Measurements from ENCODE around the gene NKAPL. TPM values are rescaled to one million over a fixed set of nuclear protein-coding genes. Genes with fewer than 3 reads are reported as not detected.

The NKAPL gene
- total and polyA plus RNA-seq, 2 of the 13 experiments (the other 11 are each of a cell fraction or from before 2014, with no cell fraction given), result not detected

DNA sequence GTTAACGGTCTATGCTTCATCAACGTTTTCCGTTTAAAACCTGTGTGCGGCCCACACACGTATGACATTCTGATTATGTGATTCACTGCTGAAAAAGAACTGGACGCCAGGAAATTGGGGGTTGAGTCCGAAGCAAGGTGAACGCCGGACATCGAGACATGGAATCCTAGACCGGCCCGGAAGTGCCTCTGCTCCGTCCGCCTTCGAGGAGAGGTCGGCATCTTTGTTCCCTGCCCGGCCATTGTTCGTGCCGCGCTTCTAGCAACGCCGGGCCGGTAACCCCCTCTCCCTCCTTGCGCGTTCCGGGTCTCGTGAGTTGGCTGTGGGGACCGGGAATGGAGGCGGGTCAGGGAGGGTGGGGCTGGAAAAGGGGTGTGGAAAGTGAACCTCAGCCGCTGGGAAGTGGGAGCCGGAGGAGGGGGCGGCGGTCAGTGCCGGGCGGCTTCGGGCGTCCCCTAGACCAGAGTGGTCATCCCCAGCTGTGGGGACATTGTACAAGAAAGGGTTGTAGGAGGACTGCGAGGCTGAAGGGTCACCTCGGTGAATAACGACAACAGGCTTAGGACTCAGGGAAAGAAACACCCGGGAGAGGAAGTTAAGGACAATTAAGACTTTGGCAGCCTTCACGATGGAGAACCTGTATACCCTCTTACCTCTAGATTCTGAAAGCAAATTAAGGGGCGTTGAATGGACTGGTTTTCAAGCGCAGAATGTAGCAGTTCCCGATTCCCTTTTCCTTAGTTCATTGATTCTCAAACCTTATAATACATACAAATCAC, 33.9 kb upstream of the NKAPL start, which contains the start of gene ZSCAN9 (continued):
- TF ChIP-seq ZNF280B (CRISPR knock-in tag; IDR thresholded peaks at IDR 0.05; ENCODE audit: borderline replicate concordance), result peak; percentile 86
- TF ChIP-seq ZNF296 (CRISPR knock-in tag; conservative IDR thresholded peaks at IDR 0.05), result no peak; the same call in 1 of the 2 replicates
- TF ChIP-seq RFX1 (IDR thresholded peaks at IDR 0.05), result no peak
- TF ChIP-seq, protein P1, sequence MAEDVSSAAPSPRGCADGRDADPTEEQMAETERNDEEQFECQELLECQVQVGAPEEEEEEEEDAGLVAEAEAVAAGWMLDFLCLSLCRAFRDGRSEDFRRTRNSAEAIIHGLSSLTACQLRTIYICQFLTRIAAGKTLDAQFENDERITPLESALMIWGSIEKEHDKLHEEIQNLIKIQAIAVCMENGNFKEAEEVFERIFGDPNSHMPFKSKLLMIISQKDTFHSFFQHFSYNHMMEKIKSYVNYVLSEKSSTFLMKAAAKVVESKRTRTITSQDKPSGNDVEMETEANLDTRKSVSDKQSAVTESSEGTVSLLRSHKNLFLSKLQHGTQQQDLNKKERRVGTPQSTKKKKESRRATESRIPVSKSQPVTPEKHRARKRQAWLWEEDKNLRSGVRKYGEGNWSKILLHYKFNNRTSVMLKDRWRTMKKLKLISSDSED (CRISPR knock-in tag; IDR thresholded peaks at IDR 0.05), result no peak
- TF ChIP-seq, protein P2, sequence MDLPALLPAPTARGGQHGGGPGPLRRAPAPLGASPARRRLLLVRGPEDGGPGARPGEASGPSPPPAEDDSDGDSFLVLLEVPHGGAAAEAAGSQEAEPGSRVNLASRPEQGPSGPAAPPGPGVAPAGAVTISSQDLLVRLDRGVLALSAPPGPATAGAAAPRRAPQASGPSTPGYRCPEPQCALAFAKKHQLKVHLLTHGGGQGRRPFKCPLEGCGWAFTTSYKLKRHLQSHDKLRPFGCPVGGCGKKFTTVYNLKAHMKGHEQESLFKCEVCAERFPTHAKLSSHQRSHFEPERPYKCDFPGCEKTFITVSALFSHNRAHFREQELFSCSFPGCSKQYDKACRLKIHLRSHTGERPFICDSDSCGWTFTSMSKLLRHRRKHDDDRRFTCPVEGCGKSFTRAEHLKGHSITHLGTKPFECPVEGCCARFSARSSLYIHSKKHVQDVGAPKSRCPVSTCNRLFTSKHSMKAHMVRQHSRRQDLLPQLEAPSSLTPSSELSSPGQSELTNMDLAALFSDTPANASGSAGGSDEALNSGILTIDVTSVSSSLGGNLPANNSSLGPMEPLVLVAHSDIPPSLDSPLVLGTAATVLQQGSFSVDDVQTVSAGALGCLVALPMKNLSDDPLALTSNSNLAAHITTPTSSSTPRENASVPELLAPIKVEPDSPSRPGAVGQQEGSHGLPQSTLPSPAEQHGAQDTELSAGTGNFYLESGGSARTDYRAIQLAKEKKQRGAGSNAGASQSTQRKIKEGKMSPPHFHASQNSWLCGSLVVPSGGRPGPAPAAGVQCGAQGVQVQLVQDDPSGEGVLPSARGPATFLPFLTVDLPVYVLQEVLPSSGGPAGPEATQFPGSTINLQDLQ (CRISPR knock-in tag; IDR thresholded peaks at IDR 0.05), result 0 out of 2 replicates have a peak, but pooled peaks have one; percentile 50
- 0 out of 2 replicates have a peak, but pooled peaks have one; percentile 55 for TF ChIP-seq ZBTB8A (CRISPR knock-in tag; IDR thresholded peaks at IDR 0.05; ENCODE audit: borderline replicate concordance, low read depth)
- TF ChIP-seq HCFC1 (IDR thresholded peaks at IDR 0.05; ENCODE audit: low read depth, low read length), result peak; percentile 73; the same call in 1 of the 2 replicates
- peak; percentile 85 for TF ChIP-seq MAX (IDR thresholded peaks at IDR 0.05)
- TF ChIP-seq ZNF879 (CRISPR knock-in tag; IDR thresholded peaks at IDR 0.05), result 0 out of 2 replicates have a peak, but pooled peaks have one; percentile 39
- TF ChIP-seq ZNF605 (CRISPR knock-in tag; IDR thresholded peaks at IDR 0.05), result 0 out of 2 replicates have a peak, but pooled peaks have one; percentile 36
- peak; percentile 71; the same call in 1 of the 2 replicates for TF ChIP-seq ZNF20 (CRISPR knock-in tag; IDR thresholded peaks at IDR 0.05)
- no peak; the same call in 1 of the 2 replicates for TF ChIP-seq ZNF567 (CRISPR knock-in tag; IDR thresholded peaks at IDR 0.05; ENCODE audit: borderline replicate concordance)
- TF ChIP-seq TAF1 (CRISPR knock-in tag; IDR thresholded peaks at IDR 0.05), result peak; percentile 91
- TF ChIP-seq SNRNP70 (IDR thresholded peaks at IDR 0.05; ENCODE audit: low read depth, low read length), result no peak
- TF ChIP-seq ZNF510 (CRISPR knock-in tag; IDR thresholded peaks at IDR 0.05; ENCODE audit: low read depth), result 0 out of 2 replicates have a peak, but pooled peaks have one; percentile 48
- TF ChIP-seq ZFP90 (CRISPR knock-in tag; IDR thresholded peaks at IDR 0.05; ENCODE audit: borderline replicate concordance), result no peak; the same call in 1 of the 2 replicates
- 0 out of 2 replicates have a peak, but pooled peaks have one; percentile 32 for TF ChIP-seq ATF1 (CRISPR knock-in tag; IDR thresholded peaks at IDR 0.05)
- TF ChIP-seq MIER3 (CRISPR knock-in tag; IDR thresholded peaks at IDR 0.05; ENCODE audit: borderline replicate concordance), result peak; percentile 91
- TF ChIP-seq PHB2 (IDR thresholded peaks at IDR 0.05; ENCODE audit: partially characterized antibody), result no peak
- TF ChIP-seq NFRKB (IDR thresholded peaks at IDR 0.05), result no peak; the same call in 1 of the 2 replicates
- TF ChIP-seq ZNF678 (CRISPR knock-in tag; IDR thresholded peaks at IDR 0.05), result peak; percentile 90; the same call in 1 of the 2 replicates
- peak; percentile 60; the same call in 1 of the 2 replicates for TF ChIP-seq AKAP8 (CRISPR knock-in tag; IDR thresholded peaks at IDR 0.05)
- TF ChIP-seq ZNF207 (IDR thresholded peaks at IDR 0.05; ENCODE audit: borderline replicate concordance), result no peak
- TF ChIP-seq ZNF251 (CRISPR knock-in tag; IDR thresholded peaks at IDR 0.05), result no peak
- no peak for TF ChIP-seq RNF2 (conservative IDR thresholded peaks at IDR 0.05; ENCODE audit: low read depth)

Measured in HepG2 (cell line).